ENCODE data around the gene CREBBP.

The CREBBP gene

GRCh38 chr16:3846595-3847091 is 33.9 kb downstream of the CREBBP start:
- no peak overlapping the region for H3K4me3 ChIP-seq (ENCODE audit: control insufficient read depth, low read depth, low read length)
- no peak for TF ChIP-seq CTCF (IDR thresholded peaks at IDR 0.05; ENCODE audit: control insufficient read depth, insufficient read depth, low read depth, low read length, missing control alignments)
- DNase-seq (ENCODE audit: low read depth) = no peak

GRCh38 chr16:3846087-3846486 is 34.4 kb downstream of the CREBBP start:
- TF ChIP-seq CTCF (IDR thresholded peaks at IDR 0.05; ENCODE audit: control insufficient read depth, insufficient read depth, low read depth, low read length, missing control alignments) = no peak
- no peak for DNase-seq (ENCODE audit: low read depth)
- no peak overlapping the region for H3K4me3 ChIP-seq (ENCODE audit: control insufficient read depth, low read depth, low read length)

- H3K4me3 ChIP-seq (ENCODE audit: control insufficient read depth, low read depth, low read length) = no peak overlapping the region
- no peak for DNase-seq (ENCODE audit: low read depth)
- no peak for TF ChIP-seq CTCF (IDR thresholded peaks at IDR 0.05; ENCODE audit: control insufficient read depth, insufficient read depth, low read depth, low read length, missing control alignments)
Observed at GRCh38 chr16:3842994-3843393, 37.5 kb downstream of the CREBBP start.

GRCh38 chr16:3841729-3842508 is 38.6 kb downstream of the CREBBP start:
- DNase-seq (ENCODE audit: low read depth) = no peak
- no peak for TF ChIP-seq CTCF (IDR thresholded peaks at IDR 0.05; ENCODE audit: control insufficient read depth, insufficient read depth, low read depth, low read length, missing control alignments)
- no peak overlapping the region for H3K4me3 ChIP-seq (ENCODE audit: control insufficient read depth, low read depth, low read length)

- no peak overlapping the region for H3K4me3 ChIP-seq (ENCODE audit: control insufficient read depth, low read depth, low read length)
- no peak for TF ChIP-seq CTCF (IDR thresholded peaks at IDR 0.05; ENCODE audit: control insufficient read depth, insufficient read depth, low read depth, low read length, missing control alignments)
- no peak for DNase-seq (ENCODE audit: low read depth)
Observed at GRCh38 chr16:3839402-3840184, 40.9 kb downstream of the CREBBP start.

- DNase-seq (ENCODE audit: low read depth) = no peak
- no peak for TF ChIP-seq CTCF (IDR thresholded peaks at IDR 0.05; ENCODE audit: control insufficient read depth, insufficient read depth, low read depth, low read length, missing control alignments)
- H3K4me3 ChIP-seq (ENCODE audit: control insufficient read depth, low read depth, low read length) = no peak overlapping the region
Observed at GRCh38 chr16:3838600-3839401, 41.7 kb downstream of the CREBBP start.
